Spleen (tissue), 11 donors: ENCODE measurements around the gene CABP2. TPM values are rescaled to one million over a fixed set of nuclear protein-coding genes. Genes with fewer than 3 reads are reported as not detected.

Experiments
- DNase-seq: peaks from one replicate; pipeline ENCODE4 v3.0.0-alpha.2; 2020
- H3K27ac ChIP-seq, 8 donors: fragments of 200-600 bp; sonication (generic) in 7 of 8; 1 replicate in 4 of 8; 2 replicates in 4 of 8; pipeline versions ENCODE4 v1.5.0 to v1.8.0; 2016 to 2021; ENCODE audit warnings: inconsistent platforms in 4 of 8, mild to moderate bottlenecking in 4 of 8, moderate library complexity in 1 of 8
- H3K27me3 ChIP-seq, 7 donors: fragments of 200-600 bp; sonication (generic) in 6 of 7; replicated peaks in 1 of 7; 1 replicate in 4 of 7; 2 replicates in 3 of 7; pipeline versions ENCODE4 v1.5.0 to v1.8.0; 2016 to 2021; ENCODE audit warnings: inconsistent platforms in 3 of 7, mild to moderate bottlenecking in 1 of 7
- H3K36me3 ChIP-seq, 6 donors: fragments of 200-600 bp; sonication (generic) in 5 of 6; 1 replicate in 4 of 6; 2 replicates in 2 of 6; pipeline versions ENCODE4 v1.5.0 to v1.8.0; 2016 to 2021; ENCODE audit warnings: inconsistent platforms in 2 of 6
- H3K4me1 ChIP-seq, 6 donors: fragments of 200-600 bp; sonication (generic) in 5 of 6; 1 replicate in 3 of 6; 2 replicates in 3 of 6; pipeline versions ENCODE4 v1.5.0 to v1.8.0; 2016 to 2021; ENCODE audit warnings: inconsistent platforms in 3 of 6
- H3K4me3 ChIP-seq, 8 donors: fragments of 200-600 bp; sonication (generic) in 7 of 8; 1 replicate in 4 of 8; 2 replicates in 4 of 8; pipeline versions ENCODE4 v1.5.0 to v1.8.0; 2016 to 2021; ENCODE audit warnings: inconsistent platforms in 4 of 8, mild to moderate bottlenecking in 4 of 8, moderate library complexity in 2 of 8
- H3K9me3 ChIP-seq, 8 donors: fragments of 200-600 bp; sonication (generic) in 7 of 8; 1 replicate in 4 of 8; 2 replicates in 4 of 8; pipeline versions ENCODE4 v1.5.0 to v1.8.0; 2016 to 2021; ENCODE audit warnings: inconsistent platforms in 4 of 8
- POLR2A ChIP-seq, 3 donors: fragments of 450-650 bp; IDR thresholded peaks; one replicate each; pipeline ENCODE4 v1.5.1; 2017; ENCODE audit warnings: antibody characterized with exemption in 3 of 3, mild to moderate bottlenecking in 1 of 3
- POLR2AphosphoS5 ChIP-seq, 3 donors: sonication (generic); formaldehyde crosslinking; IDR thresholded peaks; one replicate each; pipeline ENCODE4 v1.5.1; 2017; ENCODE audit warnings: antibody characterized with exemption in 3 of 3
- WGBS, 5 donors: extraction: QIAGEN DNeasy Blood & Tissue Kit in 3 of 5; methylation state at CpG; one replicate each; pipeline versions ENCODE4 v1.1.5 to v1.1.7; 2013 to 2018; 5-methylcytosine and 5-hydroxymethylcytosine counted together
- intact Hi-C: fragments of 100-400 bp; cut with DNase I; formaldehyde crosslinking; loops from one replicate; pipeline ENCODE4 v1.15.0; 2023; ENCODE audit warnings: low total_unique reads
- polyA plus RNA-seq, 3 donors: library from polyadenylated mRNA; stranded (reverse); fragments of 200-250 nt; gene quantifications; one replicate each; pipeline ENCODE4 v1.2.1, GENCODE V29; 2013
- total RNA-seq, 7 donors: library from RNA; depleted of rRNA in 3 of 7; stranded (reverse); fragments of >200 nt in 3 of 7; fragmentation: NEBNext Ultra II Directional in 4 of 7; extraction: Animal tissue kit (Norgen Biotek cat#: 25700) in 4 of 7; gene quantifications; one replicate each; pipeline versions ENCODE4 v1.1.0 to v1.2.1, GENCODE V29; 2016 to 2021
- TF ChIP-seq, protein P1 (sequence below), 11 experiments: fragments of 200-600 bp in 7 of 11; fragments of 450-650 bp in 4 of 11; sonication (generic) in 4 of 11; IDR thresholded peaks in 8 of 11; conservative IDR thresholded peaks in 3 of 11; 1 replicate in 7 of 11; 2 replicates in 4 of 11; pipeline versions ENCODE4 v1.4.0 to v1.8.0; 2016 to 2021; ENCODE audit warnings: antibody characterized with exemption in 11 of 11, inconsistent platforms in 4 of 11, mild to moderate bottlenecking in 1 of 11
- donor health status: healthy with polysubstance abuse.
- donor health status: DM: no; HTN: no; CAD: no; lungs with moderate emphysema.
- donor health status: DM: no; HTN: no; CAD: no.
- donor health status: Bipolar disorder and iron deficiency.
- donor health status: healthy.
- donor health status: DM: no; HTN: no; CAD: no.
- donor health status: DM: yes; HTN: yes; CAD: no.

Gene CABP2
- total and polyA plus RNA-seq, 10 donors: not detected

DNA sequence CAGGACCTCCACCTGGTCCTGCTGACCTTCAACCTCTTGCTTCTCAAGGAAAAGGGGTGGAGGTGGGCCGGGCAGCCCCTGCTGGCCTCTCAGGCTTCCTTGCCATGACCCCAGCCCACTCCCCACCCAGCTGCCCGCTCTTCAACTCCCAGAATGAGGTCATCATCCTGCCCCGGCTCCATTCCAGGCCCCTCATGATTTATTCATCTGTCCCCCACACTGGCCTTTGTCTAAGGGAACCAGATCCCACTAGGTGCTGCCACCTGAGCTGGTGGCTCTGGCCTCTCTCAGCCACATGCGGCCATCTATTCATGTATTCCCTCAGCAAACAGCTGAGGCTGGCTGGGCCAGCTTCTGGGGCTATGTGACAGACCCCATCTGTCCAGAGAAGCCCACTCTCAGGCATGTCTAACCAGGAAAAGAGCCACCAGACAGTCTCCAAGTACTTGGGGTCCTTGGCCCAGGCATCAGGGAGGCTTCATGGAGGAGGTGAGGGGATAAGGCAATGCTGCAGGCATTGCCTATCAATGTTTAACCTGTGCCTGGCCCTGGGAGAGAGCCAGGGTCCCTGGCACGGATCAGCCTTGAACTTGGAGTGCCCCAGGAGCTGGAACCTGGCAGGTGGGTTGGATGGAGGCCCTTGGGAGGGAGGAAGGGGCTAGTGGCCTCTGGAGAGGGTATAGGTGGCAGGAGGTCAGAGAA is 2.2 kb upstream of the CABP2 start:
- Histone ChIP-seq H3K27me3 (peaks cover 0 to 25% (median 0%) of the 10 kb centered on the region in 7 donors), H3K36me3 (no peaks in the 10 kb centered on the region), H3K4me3 (no peak overlapping the region), H3K9me3 (no peaks in the 10 kb centered on the region), H3K4me1 (no peaks in the 10 kb centered on the region), H3K27ac (no peak overlapping the region)
- DNase-seq: no peak
- TF ChIP-seq POLR2AphosphoS5 (IDR thresholded peaks at IDR 0.05): no peak
- no peak for TF ChIP-seq POLR2A (IDR thresholded peaks at IDR 0.05)
- TF ChIP-seq, protein P1, sequence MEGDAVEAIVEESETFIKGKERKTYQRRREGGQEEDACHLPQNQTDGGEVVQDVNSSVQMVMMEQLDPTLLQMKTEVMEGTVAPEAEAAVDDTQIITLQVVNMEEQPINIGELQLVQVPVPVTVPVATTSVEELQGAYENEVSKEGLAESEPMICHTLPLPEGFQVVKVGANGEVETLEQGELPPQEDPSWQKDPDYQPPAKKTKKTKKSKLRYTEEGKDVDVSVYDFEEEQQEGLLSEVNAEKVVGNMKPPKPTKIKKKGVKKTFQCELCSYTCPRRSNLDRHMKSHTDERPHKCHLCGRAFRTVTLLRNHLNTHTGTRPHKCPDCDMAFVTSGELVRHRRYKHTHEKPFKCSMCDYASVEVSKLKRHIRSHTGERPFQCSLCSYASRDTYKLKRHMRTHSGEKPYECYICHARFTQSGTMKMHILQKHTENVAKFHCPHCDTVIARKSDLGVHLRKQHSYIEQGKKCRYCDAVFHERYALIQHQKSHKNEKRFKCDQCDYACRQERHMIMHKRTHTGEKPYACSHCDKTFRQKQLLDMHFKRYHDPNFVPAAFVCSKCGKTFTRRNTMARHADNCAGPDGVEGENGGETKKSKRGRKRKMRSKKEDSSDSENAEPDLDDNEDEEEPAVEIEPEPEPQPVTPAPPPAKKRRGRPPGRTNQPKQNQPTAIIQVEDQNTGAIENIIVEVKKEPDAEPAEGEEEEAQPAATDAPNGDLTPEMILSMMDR (IDR thresholded peaks at IDR 0.05 in 8 of 11, conservative IDR thresholded peaks at IDR 0.05 in 3 of 11): no peak
- 68 to 86% (median 73%) methylated on average over 5 of the region's 5 CpGs for WGBS, 5 donors
- intact Hi-C loops: no loop called here

DNA sequence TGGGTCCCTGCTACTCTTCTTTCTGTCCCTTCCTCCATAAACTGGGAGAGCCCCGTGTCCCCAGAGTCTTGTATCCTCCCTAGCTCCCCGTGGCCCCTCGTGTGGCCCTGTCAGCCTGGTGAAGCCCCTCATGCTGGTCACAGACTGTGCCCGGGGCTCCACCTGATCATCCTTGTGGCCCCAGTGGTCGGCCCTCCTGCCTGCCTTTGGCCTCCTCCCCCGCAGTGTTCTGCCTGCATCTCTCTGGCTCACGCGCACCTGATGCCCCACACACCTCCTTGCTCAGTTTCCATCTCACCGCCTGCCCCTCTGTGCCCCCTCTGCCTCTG is 1.2 kb upstream of the CABP2 start:
- peaks cover 0 to 18% (median 0%) of the 10 kb centered on the region in 7 donors for H3K27me3 ChIP-seq
- WGBS, 5 donors: 85 to 90% (median 87%) methylated on average over 9 of the region's 9 CpGs
- no peak overlapping the region for H3K4me3 ChIP-seq
- peak; percentile 42 for DNase-seq
- H3K36me3 ChIP-seq: no peaks in the 10 kb centered on the region
- H3K9me3 ChIP-seq: no peaks in the 10 kb centered on the region
- TF ChIP-seq, protein P1 (IDR thresholded peaks at IDR 0.05 in 8 of 11, conservative IDR thresholded peaks at IDR 0.05 in 3 of 11): no peak
- TF ChIP-seq POLR2AphosphoS5 (IDR thresholded peaks at IDR 0.05) (no peak), POLR2A (IDR thresholded peaks at IDR 0.05) (no peak)
- H3K27ac ChIP-seq: no peak overlapping the region
- no peaks in the 10 kb centered on the region for H3K4me1 ChIP-seq
- intact Hi-C loops: no loop called here

DNA sequence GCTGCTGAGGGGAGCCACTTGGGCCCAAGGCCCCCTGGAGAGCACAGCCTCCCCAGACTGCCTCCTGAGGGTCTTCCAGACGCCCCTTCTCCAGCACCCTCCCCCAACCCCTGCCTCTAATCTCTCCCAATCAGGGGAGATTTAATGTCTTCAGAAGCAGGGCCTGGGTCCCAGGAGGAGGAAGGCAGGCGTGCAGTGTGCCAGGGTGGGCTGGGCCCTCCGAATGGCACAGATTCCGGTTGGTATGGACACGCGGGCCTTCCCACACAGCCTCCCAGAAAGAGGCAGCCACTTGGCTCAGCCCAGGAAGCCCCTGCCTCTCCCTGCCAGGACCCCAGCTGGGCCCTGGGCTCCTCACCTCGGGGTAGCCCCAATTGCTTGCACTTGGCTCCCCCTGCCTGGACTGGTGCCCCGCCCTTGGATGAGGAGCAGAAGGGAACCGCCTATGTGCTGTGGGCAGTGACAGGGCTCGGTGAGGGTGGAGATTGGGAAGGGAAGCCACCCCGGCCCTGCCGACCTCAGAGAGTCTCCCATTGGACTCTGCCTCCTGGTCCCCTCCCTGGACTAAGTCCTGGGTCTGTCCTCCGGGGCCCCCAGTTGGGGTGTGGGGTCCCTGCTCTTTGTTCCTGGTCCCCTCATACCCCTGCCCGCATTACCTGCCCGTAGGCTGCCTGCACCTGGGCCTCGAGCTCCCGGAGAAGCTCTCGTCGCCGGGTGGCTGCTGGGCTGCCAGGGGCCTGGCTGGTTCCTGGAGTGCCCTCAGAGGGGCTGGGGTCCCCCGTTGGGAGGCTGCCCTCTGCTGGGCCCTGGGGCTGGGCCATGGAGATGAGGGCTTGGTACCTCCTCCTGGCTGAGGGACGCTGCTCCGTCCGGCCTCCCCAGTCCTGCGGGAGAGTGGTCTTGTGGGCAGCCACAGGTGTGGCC is 572 bp upstream of the CABP2 start:
- Histone ChIP-seq H3K27me3 (peaks cover 0 to 18% (median 0%) of the 10 kb centered on the region in 7 donors), H3K27ac (no peak overlapping the region), H3K36me3 (no peaks in the 10 kb centered on the region), H3K4me1 (no peaks in the 10 kb centered on the region), H3K9me3 (no peaks in the 10 kb centered on the region), H3K4me3 (no peak overlapping the region)
- intact Hi-C loops: no loop called here
- no peak for TF ChIP-seq POLR2AphosphoS5 (IDR thresholded peaks at IDR 0.05)
- TF ChIP-seq, protein P1 (IDR thresholded peaks at IDR 0.05 in 8 of 11, conservative IDR thresholded peaks at IDR 0.05 in 3 of 11): no peak
- TF ChIP-seq POLR2A (IDR thresholded peaks at IDR 0.05): no peak
- peak; percentile 58 for DNase-seq
- 69 to 88% (median 84%) methylated on average over 8 to 25 of the region's 25 CpGs for WGBS, 5 donors

DNA sequence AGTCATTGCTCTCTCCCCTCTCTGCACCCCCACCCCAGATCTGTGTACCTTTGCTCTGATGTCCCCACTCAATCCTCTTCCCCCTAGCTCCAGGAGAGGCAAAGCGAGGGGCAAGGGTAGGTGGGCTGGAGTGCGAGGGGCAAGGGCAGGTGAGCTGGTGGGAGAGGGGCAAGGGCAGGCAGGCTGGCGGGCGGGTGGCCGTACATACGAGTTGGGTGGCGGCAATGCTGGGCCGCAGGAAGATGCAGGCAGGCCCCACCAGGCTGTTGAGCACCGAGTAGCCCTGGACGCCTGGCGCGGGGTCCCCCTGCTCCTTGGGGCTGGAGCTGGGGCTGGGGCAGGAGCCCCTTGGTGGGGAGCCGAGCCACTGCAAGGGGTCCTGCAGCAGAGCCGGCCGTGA is 908 bp downstream of the CABP2 start:
- Histone ChIP-seq H3K9me3 (no peaks in the 10 kb centered on the region), H3K27me3 (peaks cover 0 to 17% (median 0%) of the 10 kb centered on the region in 7 donors), H3K36me3 (no peaks in the 10 kb centered on the region), H3K4me1 (no peaks in the 10 kb centered on the region), H3K27ac (no peak overlapping the region), H3K4me3 (no peak overlapping the region)
- no peak for TF ChIP-seq POLR2A (IDR thresholded peaks at IDR 0.05)
- TF ChIP-seq, protein P1 (IDR thresholded peaks at IDR 0.05 in 8 of 11, conservative IDR thresholded peaks at IDR 0.05 in 3 of 11): no peak
- TF ChIP-seq POLR2AphosphoS5 (IDR thresholded peaks at IDR 0.05): no peak
- intact Hi-C loops: no loop called here
- 89 to 94% (median 92%) methylated on average over 13 to 15 of the region's 15 CpGs for WGBS, 5 donors
- DNase-seq: no peak
